MM.1S (cell line): ENCODE measurements around the gene TEKT3.

Experiments used
- DNase-seq: peaks from one replicate; pipeline ENCODE4 v3.0.0-alpha.2; 2015
- H2AFZ ChIP-seq: fragments of 300-600 bp; sonication (generic); 2 replicates; pipeline ENCODE4 v1.6.0; 2016; ENCODE audit warnings: antibody characterized with exemption, low read length
- H3F3A ChIP-seq: fragments of 300-600 bp; sonication (generic); 2 replicates; pipeline ENCODE4 v1.6.1; 2016; ENCODE audit warnings: mild to moderate bottlenecking, antibody characterized with exemption, low read length, moderate library complexity, mixed read lengths; ENCODE audit not compliant: insufficient read depth
- H3K27ac ChIP-seq: fragments of 300-600 bp; sonication (generic); 2 replicates; pipeline ENCODE4 v1.5.1; 2016; ENCODE audit warnings: mild to moderate bottlenecking, low read length
- H3K27me3 ChIP-seq: fragments of 300-600 bp; sonication (generic); replicated peaks from 2 replicates; pipeline ENCODE4 v1.6.0; 2016; ENCODE audit warnings: low read length; ENCODE audit not compliant: insufficient read depth
- H3K36me3 ChIP-seq: fragments of 300-600 bp; sonication (generic); replicated peaks from 2 replicates; pipeline ENCODE4 v1.6.1; 2016; ENCODE audit warnings: mild to moderate bottlenecking, low read length, mixed read lengths; ENCODE audit not compliant: insufficient read depth
- H3K4me1 ChIP-seq: fragments of 300-600 bp; sonication (generic); 2 replicates; pipeline ENCODE4 v1.6.1; 2016; ENCODE audit warnings: low read length, mixed read lengths
- H3K4me2 ChIP-seq: fragments of 300-600 bp; sonication (generic); 2 replicates; pipeline ENCODE4 v1.6.0; 2016; ENCODE audit warnings: low read depth, low read length
- H3K4me3 ChIP-seq: fragments of 300-600 bp; sonication (generic); 2 replicates; pipeline ENCODE4 v1.5.1; 2016; ENCODE audit warnings: low read length, mixed read lengths
- H3K79me2 ChIP-seq: fragments of 300-600 bp; sonication (generic); 2 replicates; pipeline ENCODE4 v1.6.1; 2016; ENCODE audit warnings: mixed run types, low read length, mixed read lengths
- H3K9ac ChIP-seq: fragments of 300-600 bp; sonication (generic); 2 replicates; pipeline ENCODE4 v1.6.1; 2016; ENCODE audit warnings: low read length, mixed read lengths
- H3K9me2 ChIP-seq: fragments of 300-600 bp; sonication (generic); replicated peaks from 2 replicates; pipeline ENCODE4 v1.6.1; 2016; ENCODE audit warnings: mild to moderate bottlenecking, low read length, mixed read lengths; ENCODE audit not compliant: insufficient read depth
- H3K9me3 ChIP-seq: fragments of 300-600 bp; sonication (generic); replicated peaks from 2 replicates; pipeline ENCODE4 v1.6.1; 2016; ENCODE audit warnings: mild to moderate bottlenecking, low read length, mixed read lengths; ENCODE audit not compliant: insufficient read depth
- H4K20me1 ChIP-seq: fragments of 300-600 bp; sonication (generic); 2 replicates; pipeline ENCODE4 v1.6.1; 2016; ENCODE audit warnings: mild to moderate bottlenecking, low read length, moderate library complexity, mixed read lengths; ENCODE audit not compliant: insufficient read depth
- EZH2 ChIP-seq: fragments of 300-600 bp; sonication (generic); optimal IDR thresholded peaks from 2 replicates; pipeline ENCODE3; 2017; ENCODE audit warnings: low read depth, mild to moderate bottlenecking, antibody characterized with exemption, low read length, mixed read lengths
- EZH2phosphoT487 ChIP-seq: fragments of 300-600 bp; sonication (generic); IDR thresholded peaks from 2 replicates; pipeline ENCODE4 v1.6.1; 2018; ENCODE audit warnings: antibody characterized with exemption, low read length
- TF ChIP-seq, protein P1 (sequence below): fragments of 300-600 bp; sonication (generic); IDR thresholded peaks from 2 replicates; pipeline ENCODE4 v1.5.1; 2016; ENCODE audit warnings: antibody characterized with exemption, low read length, mixed read lengths

The TEKT3 gene

DNA sequence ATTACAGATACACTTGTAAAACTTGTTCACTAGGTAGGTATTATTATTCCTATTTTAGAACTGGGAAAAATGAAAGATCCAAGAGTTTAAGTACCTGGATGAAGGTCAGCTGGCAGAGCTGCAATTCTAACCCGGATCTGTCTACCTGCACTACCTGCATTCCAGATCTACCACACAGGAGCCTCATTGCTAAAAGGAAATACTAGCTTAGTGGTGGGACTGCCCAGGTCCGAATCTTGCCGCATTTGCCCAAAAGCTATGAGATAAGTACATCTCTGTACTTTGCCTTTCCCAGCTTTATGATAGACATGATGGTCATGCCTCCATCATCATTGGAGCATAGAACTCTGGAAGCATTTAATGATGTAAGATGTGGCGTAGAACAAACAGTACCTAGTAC, 36.8 kb upstream of the TEKT3 start:
- H3K4me3 ChIP-seq = no peak overlapping the region
- H3F3A ChIP-seq = no peaks in the 10 kb centered on the region
- TF ChIP-seq, protein P1, sequence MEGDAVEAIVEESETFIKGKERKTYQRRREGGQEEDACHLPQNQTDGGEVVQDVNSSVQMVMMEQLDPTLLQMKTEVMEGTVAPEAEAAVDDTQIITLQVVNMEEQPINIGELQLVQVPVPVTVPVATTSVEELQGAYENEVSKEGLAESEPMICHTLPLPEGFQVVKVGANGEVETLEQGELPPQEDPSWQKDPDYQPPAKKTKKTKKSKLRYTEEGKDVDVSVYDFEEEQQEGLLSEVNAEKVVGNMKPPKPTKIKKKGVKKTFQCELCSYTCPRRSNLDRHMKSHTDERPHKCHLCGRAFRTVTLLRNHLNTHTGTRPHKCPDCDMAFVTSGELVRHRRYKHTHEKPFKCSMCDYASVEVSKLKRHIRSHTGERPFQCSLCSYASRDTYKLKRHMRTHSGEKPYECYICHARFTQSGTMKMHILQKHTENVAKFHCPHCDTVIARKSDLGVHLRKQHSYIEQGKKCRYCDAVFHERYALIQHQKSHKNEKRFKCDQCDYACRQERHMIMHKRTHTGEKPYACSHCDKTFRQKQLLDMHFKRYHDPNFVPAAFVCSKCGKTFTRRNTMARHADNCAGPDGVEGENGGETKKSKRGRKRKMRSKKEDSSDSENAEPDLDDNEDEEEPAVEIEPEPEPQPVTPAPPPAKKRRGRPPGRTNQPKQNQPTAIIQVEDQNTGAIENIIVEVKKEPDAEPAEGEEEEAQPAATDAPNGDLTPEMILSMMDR = no peak
- no peak for TF ChIP-seq EZH2
- TF ChIP-seq EZH2phosphoT487 = no peak
- H3K9ac ChIP-seq = no peak overlapping the region
- H4K20me1 ChIP-seq = no peaks in the 10 kb centered on the region
- no peaks in the 10 kb centered on the region for H3K36me3 ChIP-seq
- no peak overlapping the region for H3K4me2 ChIP-seq
- no peaks in the 10 kb centered on the region for H3K4me1 ChIP-seq
- no peaks in the 10 kb centered on the region for H3K9me2 ChIP-seq
- no peaks in the 10 kb centered on the region for H3K79me2 ChIP-seq
- no peak overlapping the region for H3K27ac ChIP-seq
- H2AFZ ChIP-seq = no peak overlapping the region
- H3K9me3 ChIP-seq = no peaks in the 10 kb centered on the region
- H3K27me3 ChIP-seq = no peaks in the 10 kb centered on the region
- no peak for DNase-seq

DNA sequence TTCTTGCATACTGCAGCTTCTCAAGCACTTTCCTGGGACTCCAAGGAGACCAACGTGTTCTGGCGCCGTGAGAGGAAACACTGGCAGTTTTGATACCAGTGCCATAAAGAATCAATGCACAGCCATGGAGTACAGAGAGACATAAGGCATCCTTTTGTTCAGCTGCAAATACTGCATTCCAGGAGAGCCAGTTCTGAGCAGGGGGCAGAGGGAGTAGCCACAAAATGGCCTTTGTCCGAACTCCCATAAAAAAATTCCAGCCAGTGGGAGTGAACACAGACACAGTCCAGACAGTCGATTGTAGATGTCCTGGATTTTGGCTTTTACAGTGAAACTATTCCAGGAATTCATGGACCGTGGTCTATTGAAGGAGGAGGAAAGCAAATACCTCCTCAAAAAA, 36.2 kb upstream of the TEKT3 start:
- Histone ChIP-seq H3K27ac (no peak overlapping the region), H3K9me2 (no peaks in the 10 kb centered on the region), H3K9me3 (no peaks in the 10 kb centered on the region), H3K27me3 (no peaks in the 10 kb centered on the region), H3K36me3 (no peaks in the 10 kb centered on the region), H3K4me3 (no peak overlapping the region), H3K79me2 (no peaks in the 10 kb centered on the region), H3F3A (no peaks in the 10 kb centered on the region), H3K9ac (no peak overlapping the region), H3K4me1 (no peaks in the 10 kb centered on the region), H2AFZ (no peak overlapping the region), H4K20me1 (no peaks in the 10 kb centered on the region), H3K4me2 (no peak overlapping the region)
- DNase-seq = no peak
- TF ChIP-seq EZH2phosphoT487 = no peak
- TF ChIP-seq EZH2 = no peak
- TF ChIP-seq, protein P1 = no peak

DNA sequence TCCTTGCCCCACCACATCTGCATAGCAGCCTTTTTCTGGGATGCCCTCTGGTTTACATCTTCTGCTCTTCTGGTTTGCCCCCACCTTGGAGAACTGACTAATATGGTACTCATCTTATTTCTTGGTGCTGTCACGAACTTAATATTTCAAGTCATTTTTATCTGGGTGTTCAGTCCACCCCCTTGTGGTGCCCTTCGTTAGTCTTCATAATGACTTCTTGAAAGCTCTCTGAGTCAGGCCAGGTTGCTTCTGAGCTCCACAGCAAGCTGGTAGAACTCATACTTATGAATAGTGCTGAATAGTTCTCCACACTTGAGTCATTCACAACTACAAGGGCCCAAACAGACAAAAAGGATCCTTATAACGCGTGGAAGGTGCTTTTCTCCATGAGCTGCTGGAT, 35.8 kb upstream of the TEKT3 start:
- H3K79me2 ChIP-seq = no peaks in the 10 kb centered on the region
- no peak overlapping the region for H2AFZ ChIP-seq
- H3K4me3 ChIP-seq = no peak overlapping the region
- no peaks in the 10 kb centered on the region for H3F3A ChIP-seq
- no peaks in the 10 kb centered on the region for H3K9me3 ChIP-seq
- H3K27ac ChIP-seq = no peak overlapping the region
- H4K20me1 ChIP-seq = no peaks in the 10 kb centered on the region
- no peak for DNase-seq
- H3K4me2 ChIP-seq = no peak overlapping the region
- no peak for TF ChIP-seq EZH2
- TF ChIP-seq, protein P1 = no peak
- no peak for TF ChIP-seq EZH2phosphoT487
- no peaks in the 10 kb centered on the region for H3K9me2 ChIP-seq
- no peaks in the 10 kb centered on the region for H3K36me3 ChIP-seq
- no peaks in the 10 kb centered on the region for H3K4me1 ChIP-seq
- H3K27me3 ChIP-seq = no peaks in the 10 kb centered on the region
- no peak overlapping the region for H3K9ac ChIP-seq
